AG09309 (cell line): Measurements from ENCODE around the gene CREB5.

Source experiments
- DNase-seq: peaks from one replicate; pipeline ENCODE4 v3.0.0-alpha.2; 2010; ENCODE audit warnings: low read depth
- H3K4me3 ChIP-seq: 2 replicates; pipeline ENCODE4 v1.5.1; 2011; ENCODE audit warnings: mild to moderate bottlenecking, low read depth, low read length, moderate library complexity; ENCODE audit not compliant: control insufficient read depth
- TF ChIP-seq, protein P1 (sequence below): IDR thresholded peaks from 2 replicates; pipeline ENCODE4 v1.5.1; 2011; ENCODE audit warnings: mild to moderate bottlenecking, low read depth, low read length, inconsistent platforms; ENCODE audit not compliant: insufficient read depth, control insufficient read depth; ENCODE audit errors: missing control alignments

The CREB5 gene

GRCh38 chr7:28725045-28725642, 312.8 kb downstream of the CREB5 start:
- DNase-seq = no peak
- TF ChIP-seq, protein P1, sequence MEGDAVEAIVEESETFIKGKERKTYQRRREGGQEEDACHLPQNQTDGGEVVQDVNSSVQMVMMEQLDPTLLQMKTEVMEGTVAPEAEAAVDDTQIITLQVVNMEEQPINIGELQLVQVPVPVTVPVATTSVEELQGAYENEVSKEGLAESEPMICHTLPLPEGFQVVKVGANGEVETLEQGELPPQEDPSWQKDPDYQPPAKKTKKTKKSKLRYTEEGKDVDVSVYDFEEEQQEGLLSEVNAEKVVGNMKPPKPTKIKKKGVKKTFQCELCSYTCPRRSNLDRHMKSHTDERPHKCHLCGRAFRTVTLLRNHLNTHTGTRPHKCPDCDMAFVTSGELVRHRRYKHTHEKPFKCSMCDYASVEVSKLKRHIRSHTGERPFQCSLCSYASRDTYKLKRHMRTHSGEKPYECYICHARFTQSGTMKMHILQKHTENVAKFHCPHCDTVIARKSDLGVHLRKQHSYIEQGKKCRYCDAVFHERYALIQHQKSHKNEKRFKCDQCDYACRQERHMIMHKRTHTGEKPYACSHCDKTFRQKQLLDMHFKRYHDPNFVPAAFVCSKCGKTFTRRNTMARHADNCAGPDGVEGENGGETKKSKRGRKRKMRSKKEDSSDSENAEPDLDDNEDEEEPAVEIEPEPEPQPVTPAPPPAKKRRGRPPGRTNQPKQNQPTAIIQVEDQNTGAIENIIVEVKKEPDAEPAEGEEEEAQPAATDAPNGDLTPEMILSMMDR = no peak
- no peak overlapping the region for H3K4me3 ChIP-seq

- TF ChIP-seq, protein P1 = no peak
- H3K4me3 ChIP-seq = no peak overlapping the region
- DNase-seq = no peak
Measured at GRCh38 chr7:28725911-28726310, 313.6 kb downstream of the CREB5 start.

- TF ChIP-seq, protein P1 = no peak
- H3K4me3 ChIP-seq = no peak overlapping the region
- DNase-seq = no peak
Measured at GRCh38 chr7:28726555-28726954, 314.2 kb downstream of the CREB5 start.

- TF ChIP-seq, protein P1 = no peak
- DNase-seq = no peak
- no peak overlapping the region for H3K4me3 ChIP-seq
Measured at GRCh38 chr7:28729281-28729680, 317.0 kb downstream of the CREB5 start.

GRCh38 chr7:28729727-28730126, 317.4 kb downstream of the CREB5 start:
- DNase-seq = no peak
- no peak overlapping the region for H3K4me3 ChIP-seq
- TF ChIP-seq, protein P1 = no peak

DNA sequence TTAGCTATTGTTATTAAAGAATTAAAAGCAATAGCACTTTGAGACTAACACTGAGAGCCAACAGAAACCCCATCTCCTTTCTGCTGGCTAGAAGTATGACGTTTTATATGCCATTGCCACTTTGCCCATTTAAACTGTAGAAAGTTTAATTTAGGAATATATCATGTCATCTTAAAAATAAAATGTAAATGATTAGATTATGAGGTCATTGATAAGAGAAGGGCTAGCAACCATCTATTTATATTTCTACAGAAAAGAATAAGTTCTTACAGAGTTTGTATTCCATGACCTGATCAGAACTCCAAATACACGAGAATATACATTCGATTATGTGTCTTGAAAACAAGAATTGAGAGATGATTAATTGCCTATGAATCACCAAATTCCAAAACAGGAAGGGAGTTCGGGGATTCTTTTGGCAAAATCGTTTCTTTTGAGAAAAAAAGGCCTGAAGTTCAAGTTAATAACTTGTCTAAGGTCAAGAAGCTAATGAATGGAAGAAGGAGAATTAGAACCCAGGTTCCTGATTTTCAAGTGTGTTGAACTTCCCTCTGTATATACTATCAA, 318.9 kb downstream of the CREB5 start:
- DNase-seq = no peak
- TF ChIP-seq, protein P1 = no peak

More for the DNA sequence above, 318.9 kb downstream of the CREB5 start:
- no peak overlapping the region for H3K4me3 ChIP-seq
